Measurements from ENCODE around the gene PLOD2. TPM values are rescaled to one million over a fixed set of nuclear protein-coding genes. Genes with fewer than 3 reads are reported as not detected.

Gene PLOD2
- total RNA-seq, 1 donor from 2014 or later = 29.2 TPM

GRCh38 chr3:146159037-146159436 is 1.9 kb downstream of the PLOD2 start:
- H3K9ac ChIP-seq = no peak overlapping the region
- H3K4me2 ChIP-seq = peak overlapping the region; percentile 84
- Mint-ChIP-seq H3K27ac (no peak overlapping the region), H3K27me3 (ENCODE audit: insufficient read depth, low read depth) (peaks cover 2% of the 10 kb centered on the region), H3K36me3 (no peaks in the 10 kb centered on the region), H3K4me1 (peaks cover 9% of the 10 kb centered on the region), H3K4me3 (peak overlapping the region; percentile 96), H3K9me3 (no peaks in the 10 kb centered on the region)
- TF ChIP-seq CTCF (IDR thresholded peaks at IDR 0.05) (no peak), EZH2phosphoT487 (IDR thresholded peaks at IDR 0.05) (no peak)
- no peaks in the 10 kb centered on the region for H4K20me1 ChIP-seq (ENCODE audit: low read depth)
- peaks cover 24% of the 10 kb centered on the region for H3K27me3 ChIP-seq
- DNase-seq (ENCODE audit: low spot score) = no peak
- no peaks in the 10 kb centered on the region for H3K9me3 ChIP-seq (ENCODE audit: low read depth)
- no peak overlapping the region for H3K27ac ChIP-seq
- peaks cover 6% of the 10 kb centered on the region for H3K4me1 ChIP-seq
- H3K79me2 ChIP-seq (ENCODE audit: low read depth) = no peaks in the 10 kb centered on the region
- H3F3A ChIP-seq (ENCODE audit: low read depth) = peaks cover 17% of the 10 kb centered on the region
- H2AFZ ChIP-seq (replicated peaks) = no peak overlapping the region
- H3K4me3 ChIP-seq = no peak overlapping the region
- H3K36me3 ChIP-seq = no peaks in the 10 kb centered on the region

GRCh38 chr3:146157325-146158060 is 3.5 kb downstream of the PLOD2 start:
- H3K9ac ChIP-seq = no peak overlapping the region

GRCh38 chr3:146156666-146157314 is 4.2 kb downstream of the PLOD2 start:
- Mint-ChIP-seq H3K4me1 (peaks cover 21% of the 10 kb centered on the region), H3K9me3 (no peaks in the 10 kb centered on the region), H3K36me3 (no peaks in the 10 kb centered on the region), H3K4me3 (no peak overlapping the region), H3K27me3 (ENCODE audit: insufficient read depth, low read depth) (peaks cover 2% of the 10 kb centered on the region), H3K27ac (no peak overlapping the region)
- Histone ChIP-seq H3K4me2 (no peak overlapping the region), H3K27ac (no peak overlapping the region), H3K4me1 (peaks cover 6% of the 10 kb centered on the region), H3K4me3 (no peak overlapping the region), H2AFZ (replicated peaks) (no peak overlapping the region), H3K36me3 (no peaks in the 10 kb centered on the region), H3F3A (ENCODE audit: low read depth) (peaks cover 16% of the 10 kb centered on the region), H3K9me3 (ENCODE audit: low read depth) (no peaks in the 10 kb centered on the region), H3K27me3 (peaks cover 12% of the 10 kb centered on the region), H3K79me2 (ENCODE audit: low read depth) (no peaks in the 10 kb centered on the region), H4K20me1 (ENCODE audit: low read depth) (no peaks in the 10 kb centered on the region), H3K9ac (no peak overlapping the region)
- no peak for TF ChIP-seq EZH2 (IDR thresholded peaks at IDR 0.05)
- no peak for TF ChIP-seq EZH2phosphoT487 (IDR thresholded peaks at IDR 0.05)
- TF ChIP-seq CTCF (IDR thresholded peaks at IDR 0.05) = no peak
- no peak for DNase-seq (ENCODE audit: low spot score)

More at GRCh38 chr3:146157325-146158060, 3.5 kb downstream of the PLOD2 start:
- Histone ChIP-seq H3K27ac (no peak overlapping the region), H3K36me3 (no peaks in the 10 kb centered on the region), H3F3A (ENCODE audit: low read depth) (peaks cover 17% of the 10 kb centered on the region), H3K4me2 (no peak overlapping the region), H2AFZ (replicated peaks) (no peak overlapping the region), H4K20me1 (ENCODE audit: low read depth) (no peaks in the 10 kb centered on the region), H3K79me2 (ENCODE audit: low read depth) (no peaks in the 10 kb centered on the region), H3K4me1 (peaks cover 6% of the 10 kb centered on the region), H3K27me3 (peaks cover 19% of the 10 kb centered on the region), H3K4me3 (no peak overlapping the region), H3K9me3 (ENCODE audit: low read depth) (no peaks in the 10 kb centered on the region)
- Mint-ChIP-seq H3K4me3 (no peak overlapping the region), H3K4me1 (peaks cover 19% of the 10 kb centered on the region), H3K36me3 (no peaks in the 10 kb centered on the region), H3K9me3 (no peaks in the 10 kb centered on the region), H3K27me3 (ENCODE audit: insufficient read depth, low read depth) (peaks cover 2% of the 10 kb centered on the region), H3K27ac (no peak overlapping the region)
- no peak for DNase-seq (ENCODE audit: low spot score)
- TF ChIP-seq EZH2phosphoT487 (IDR thresholded peaks at IDR 0.05) (no peak), EZH2 (IDR thresholded peaks at IDR 0.05) (no peak), CTCF (IDR thresholded peaks at IDR 0.05) (no peak)
